ENCODE results near the gene MTCL1. TPM values are rescaled to one million over a fixed set of nuclear protein-coding genes. Genes with fewer than 3 reads are reported as not detected.

The MTCL1 gene
- total RNA-seq, 1 experiment from 2014 or later: 50.1 TPM

DNA sequence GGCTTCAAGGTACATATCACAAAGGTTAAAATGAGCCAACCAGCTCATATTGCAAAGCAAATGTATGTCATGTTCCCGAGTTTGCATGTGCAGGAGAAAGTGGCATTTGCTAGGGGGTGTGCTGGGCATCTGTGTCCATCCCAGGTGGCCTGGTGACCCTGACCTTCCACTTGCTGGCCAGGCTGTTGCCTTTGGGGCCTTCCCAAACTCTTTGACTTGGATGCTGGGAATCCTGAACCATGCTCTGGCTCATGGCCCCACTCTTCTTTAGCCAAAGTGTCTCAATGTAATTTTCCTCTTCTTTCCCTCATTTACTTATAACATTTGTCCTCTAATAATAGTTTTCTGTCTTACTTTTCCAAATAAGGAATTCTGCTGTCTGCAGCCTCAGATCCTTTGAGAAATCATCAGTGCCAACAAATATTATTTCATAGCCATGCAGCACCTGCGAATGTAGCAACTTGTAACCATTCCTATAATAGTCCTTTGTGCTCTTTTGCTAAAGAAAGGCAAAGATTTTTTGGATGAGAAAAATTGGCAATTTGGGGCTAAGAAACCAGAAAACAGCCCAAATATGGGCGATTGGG, 64.2 kb downstream of the MTCL1 start:
- H3K27me3 ChIP-seq (ENCODE audit: control insufficient read depth, insufficient read depth, low read length): no peaks in the 10 kb centered on the region
- ChIA-PET POLR2A (no interaction called here), CTCF (no interaction called here)
- H3K4me3 ChIP-seq (ENCODE audit: low read depth in 2 of 2, low read length in 2 of 2): no peak overlapping the region
- intact Hi-C loops (cut with micrococcal nuclease; ENCODE audit: unreplicated experiment): no loop called here
- TF ChIP-seq, protein P1, sequence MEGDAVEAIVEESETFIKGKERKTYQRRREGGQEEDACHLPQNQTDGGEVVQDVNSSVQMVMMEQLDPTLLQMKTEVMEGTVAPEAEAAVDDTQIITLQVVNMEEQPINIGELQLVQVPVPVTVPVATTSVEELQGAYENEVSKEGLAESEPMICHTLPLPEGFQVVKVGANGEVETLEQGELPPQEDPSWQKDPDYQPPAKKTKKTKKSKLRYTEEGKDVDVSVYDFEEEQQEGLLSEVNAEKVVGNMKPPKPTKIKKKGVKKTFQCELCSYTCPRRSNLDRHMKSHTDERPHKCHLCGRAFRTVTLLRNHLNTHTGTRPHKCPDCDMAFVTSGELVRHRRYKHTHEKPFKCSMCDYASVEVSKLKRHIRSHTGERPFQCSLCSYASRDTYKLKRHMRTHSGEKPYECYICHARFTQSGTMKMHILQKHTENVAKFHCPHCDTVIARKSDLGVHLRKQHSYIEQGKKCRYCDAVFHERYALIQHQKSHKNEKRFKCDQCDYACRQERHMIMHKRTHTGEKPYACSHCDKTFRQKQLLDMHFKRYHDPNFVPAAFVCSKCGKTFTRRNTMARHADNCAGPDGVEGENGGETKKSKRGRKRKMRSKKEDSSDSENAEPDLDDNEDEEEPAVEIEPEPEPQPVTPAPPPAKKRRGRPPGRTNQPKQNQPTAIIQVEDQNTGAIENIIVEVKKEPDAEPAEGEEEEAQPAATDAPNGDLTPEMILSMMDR (IDR thresholded peaks at IDR 0.05): no peak
- TF ChIP-seq POLR2AphosphoS5 (IDR thresholded peaks at IDR 0.05; ENCODE audit: low read depth, low read length) (no peak), SIN3A (IDR thresholded peaks at IDR 0.05; ENCODE audit: borderline replicate concordance, insufficient read depth, low read depth, low read length) (no peak), TCF7L2 (IDR thresholded peaks at IDR 0.05; ENCODE audit: low read depth, low read length) (no peak)
- TF ChIP-seq, protein P2, sequence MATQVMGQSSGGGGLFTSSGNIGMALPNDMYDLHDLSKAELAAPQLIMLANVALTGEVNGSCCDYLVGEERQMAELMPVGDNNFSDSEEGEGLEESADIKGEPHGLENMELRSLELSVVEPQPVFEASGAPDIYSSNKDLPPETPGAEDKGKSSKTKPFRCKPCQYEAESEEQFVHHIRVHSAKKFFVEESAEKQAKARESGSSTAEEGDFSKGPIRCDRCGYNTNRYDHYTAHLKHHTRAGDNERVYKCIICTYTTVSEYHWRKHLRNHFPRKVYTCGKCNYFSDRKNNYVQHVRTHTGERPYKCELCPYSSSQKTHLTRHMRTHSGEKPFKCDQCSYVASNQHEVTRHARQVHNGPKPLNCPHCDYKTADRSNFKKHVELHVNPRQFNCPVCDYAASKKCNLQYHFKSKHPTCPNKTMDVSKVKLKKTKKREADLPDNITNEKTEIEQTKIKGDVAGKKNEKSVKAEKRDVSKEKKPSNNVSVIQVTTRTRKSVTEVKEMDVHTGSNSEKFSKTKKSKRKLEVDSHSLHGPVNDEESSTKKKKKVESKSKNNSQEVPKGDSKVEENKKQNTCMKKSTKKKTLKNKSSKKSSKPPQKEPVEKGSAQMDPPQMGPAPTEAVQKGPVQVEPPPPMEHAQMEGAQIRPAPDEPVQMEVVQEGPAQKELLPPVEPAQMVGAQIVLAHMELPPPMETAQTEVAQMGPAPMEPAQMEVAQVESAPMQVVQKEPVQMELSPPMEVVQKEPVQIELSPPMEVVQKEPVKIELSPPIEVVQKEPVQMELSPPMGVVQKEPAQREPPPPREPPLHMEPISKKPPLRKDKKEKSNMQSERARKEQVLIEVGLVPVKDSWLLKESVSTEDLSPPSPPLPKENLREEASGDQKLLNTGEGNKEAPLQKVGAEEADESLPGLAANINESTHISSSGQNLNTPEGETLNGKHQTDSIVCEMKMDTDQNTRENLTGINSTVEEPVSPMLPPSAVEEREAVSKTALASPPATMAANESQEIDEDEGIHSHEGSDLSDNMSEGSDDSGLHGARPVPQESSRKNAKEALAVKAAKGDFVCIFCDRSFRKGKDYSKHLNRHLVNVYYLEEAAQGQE (IDR thresholded peaks at IDR 0.05; ENCODE audit: insufficient read depth in 1 of 2, low read depth in 2 of 2, low read length in 1 of 2): no peak
- no peak overlapping the region for H3K27ac ChIP-seq (ENCODE audit: low read length)
- H3K36me3 ChIP-seq (ENCODE audit: control insufficient read depth, insufficient read depth, low read length): no peaks in the 10 kb centered on the region
- DNase-seq (ENCODE audit: low read depth, low spot score) (no peak), ATAC-seq (no peak)
- in situ Hi-C loops (cut with HindIII; ENCODE audit: low pct_unique_long_range_greater_than_20kb, low sequenced_read_pairs): no loop called here
- no peaks in the 10 kb centered on the region for H3K9me3 ChIP-seq (ENCODE audit: control insufficient read depth, insufficient read depth, low read depth, low read length)
- no peaks in the 10 kb centered on the region for H3K4me1 ChIP-seq (ENCODE audit: control insufficient read depth, insufficient read depth, low read length)
- BruUV-seq (replicated peaks): no TSS peak

DNA sequence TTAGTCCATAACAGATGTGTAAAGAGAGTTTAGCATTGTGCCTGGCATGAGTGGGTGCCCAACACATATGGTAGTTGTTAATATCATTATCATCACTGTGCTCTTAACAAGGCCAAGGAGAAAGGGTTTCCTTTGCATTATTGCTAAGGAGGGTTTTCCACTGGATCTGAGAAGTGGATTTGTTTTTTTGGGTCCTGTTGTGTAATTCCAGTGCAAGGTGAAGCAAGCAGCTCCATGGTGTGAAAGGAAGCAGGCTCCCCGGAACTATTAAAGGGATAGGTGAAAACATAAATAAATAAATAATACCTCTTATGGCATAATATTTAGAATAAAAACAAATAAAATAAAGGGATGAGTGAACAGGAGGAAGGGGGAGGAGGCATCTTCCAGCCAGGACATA, 65.3 kb downstream of the MTCL1 start:
- POLR2A ChIA-PET: no interaction called here
- no TSS peak for BruUV-seq (replicated peaks)

More for the DNA sequence above, 65.3 kb downstream of the MTCL1 start:
- CTCF ChIA-PET: no interaction called here
- ATAC-seq (no peak), DNase-seq (ENCODE audit: low read depth, low spot score) (no peak)
- Histone ChIP-seq H3K36me3 (ENCODE audit: control insufficient read depth, insufficient read depth, low read length) (no peaks in the 10 kb centered on the region), H3K27ac (ENCODE audit: low read length) (no peak overlapping the region), H3K9me3 (ENCODE audit: control insufficient read depth, insufficient read depth, low read depth, low read length) (no peaks in the 10 kb centered on the region), H3K27me3 (ENCODE audit: control insufficient read depth, insufficient read depth, low read length) (no peaks in the 10 kb centered on the region), H3K4me3 (ENCODE audit: low read depth in 2 of 2, low read length in 2 of 2) (no peak overlapping the region), H3K4me1 (ENCODE audit: control insufficient read depth, insufficient read depth, low read length) (no peaks in the 10 kb centered on the region)
- TF ChIP-seq, protein P2 (IDR thresholded peaks at IDR 0.05; ENCODE audit: insufficient read depth in 1 of 2, low read depth in 2 of 2, low read length in 1 of 2): no peak
- TF ChIP-seq SIN3A (IDR thresholded peaks at IDR 0.05; ENCODE audit: borderline replicate concordance, insufficient read depth, low read depth, low read length) (no peak), TCF7L2 (IDR thresholded peaks at IDR 0.05; ENCODE audit: low read depth, low read length) (no peak), POLR2AphosphoS5 (IDR thresholded peaks at IDR 0.05; ENCODE audit: low read depth, low read length) (no peak)
- TF ChIP-seq, protein P1 (IDR thresholded peaks at IDR 0.05): no peak
- intact Hi-C loops (cut with micrococcal nuclease; ENCODE audit: unreplicated experiment): no loop called here
- in situ Hi-C loops (cut with HindIII; ENCODE audit: low pct_unique_long_range_greater_than_20kb, low sequenced_read_pairs): no loop called here
